K562 (cell line): ENCODE measurements around the gene ILKAP. TPM values are rescaled to one million over a fixed set of nuclear protein-coding genes. Genes with fewer than 3 reads are reported as not detected.
A peak's percentile ranks its signal among the peaks of the same experiment; 100 is the strongest.

Experiments
- CEBPB ChIP-seq: fragments of 450-650 bp; IDR thresholded peaks from 2 replicates; pipeline ENCODE4 v1.6.1; 2016; ENCODE audit warnings: missing genetic modification characterization, missing compliant biosample characterization
- CREM ChIP-seq: IDR thresholded peaks from 2 replicates; pipeline ENCODE4 v1.6.1; 2014; ENCODE audit warnings: antibody characterized with exemption, low read depth
- ELF4 ChIP-seq: fragments of 450-650 bp; formaldehyde crosslinking; IDR thresholded peaks from 2 replicates; pipeline ENCODE4 v1.4.0; 2022; ENCODE audit warnings: missing genetic modification characterization
- FOXA3 ChIP-seq, 2 experiments: fragments of 450-650 bp in 1 of 2; sonication (generic) in 1 of 2; formaldehyde crosslinking; IDR thresholded peaks in 1 of 2; conservative IDR thresholded peaks in 1 of 2; 2 replicates each; pipeline versions ENCODE4 v1.4.0 to v1.8.0; 2020 to 2022; ENCODE audit warnings: mild to moderate bottlenecking in 2 of 2, missing genetic modification reagents in 1 of 2
- HDAC2 ChIP-seq: fragments of 450-650 bp; IDR thresholded peaks from 2 replicates; pipeline ENCODE4 v1.6.1; 2016; ENCODE audit warnings: mild to moderate bottlenecking
- KDM1A ChIP-seq, 2 experiments: fragments of 450-650 bp; IDR thresholded peaks; 2 replicates each; pipeline ENCODE4 v1.6.1; 2016; ENCODE audit warnings: mild to moderate bottlenecking in 2 of 2
- NFATC3 ChIP-seq: fragments of 450-650 bp; IDR thresholded peaks from 2 replicates; pipeline ENCODE4 v1.6.1; 2017; ENCODE audit warnings: mild to moderate bottlenecking
- RHOXF2B ChIP-seq: fragments of 250-450 bp; sonication (Bioruptor Pico); conservative IDR thresholded peaks from 2 replicates; pipeline ENCODE4 v1.5.1; 2021
- U2AF1 ChIP-seq: fragments of 200-400 bp; formaldehyde crosslinking; optimal IDR thresholded peaks from 2 replicates; pipeline ENCODE3; 2017; ENCODE audit warnings: mild to moderate bottlenecking, low read depth, low read length, moderate library complexity
- ZFX ChIP-seq: sonication (generic); formaldehyde crosslinking; IDR thresholded peaks from 2 replicates; pipeline ENCODE4 v1.8.0; 2022; ENCODE audit warnings: mild to moderate bottlenecking, missing genetic modification reagents, moderate library complexity
- polyA plus RNA-seq, 8 experiments: library from polyadenylated mRNA; depleted of rRNA in 4 of 8; stranded (reverse) in 5 of 8; unstranded in 3 of 8; fragments of >200 nt; fragmentation: Nextera tagmentation in 2 of 8; fragmentation: Illumina TruSeq in 1 of 8; extraction: Ambion mirVana in 2 of 8; extraction: Trizol in 1 of 8; gene quantifications; 2 replicates each; pipeline versions ENCODE4 v1.2.1 to v1.2.3, GENCODE V29; 2011 to 2014; ENCODE audit warnings: inconsistent platforms in 1 of 8, missing spikeins in 1 of 8
- total RNA-seq, 7 experiments: library from RNA; depleted of rRNA in 6 of 7; stranded (reverse); fragments of >200 nt in 6 of 7; fragmentation: Illumina TruSeq in 2 of 7; extraction: Trizol in 2 of 7; gene quantifications; 2 replicates each; pipeline versions ENCODE4 v1.2.1 to v1.2.3, GENCODE V29; 2011 to 2021; ENCODE audit warnings: low replicate concordance in 1 of 7
- TF ChIP-seq, protein P1 (sequence below): fragments of 250-450 bp; sonication (Bioruptor Pico); IDR thresholded peaks from 2 replicates; pipeline ENCODE4 v1.4.0; 2020
- TF ChIP-seq, protein P2 (sequence below): conservative IDR thresholded peaks from 2 replicates; pipeline ENCODE4 v1.6.1; 2011; ENCODE audit warnings: low read depth, mild to moderate bottlenecking, low read length; ENCODE audit not compliant: control insufficient read depth
- TF ChIP-seq, protein P3 (sequence below): fragments of 250-450 bp; sonication (Bioruptor Pico); IDR thresholded peaks from 2 replicates; pipeline ENCODE4 v1.8.0; 2021; ENCODE audit warnings: moderate library complexity, mild to moderate bottlenecking, inconsistent platforms
- TF ChIP-seq, protein P4 (sequence below): fragments of 450-650 bp; formaldehyde crosslinking; IDR thresholded peaks from 2 replicates; pipeline ENCODE4 v1.4.0; 2020; ENCODE audit warnings: mild to moderate bottlenecking, moderate library complexity
- TF ChIP-seq, protein P5 (sequence below): fragments of 450-650 bp; IDR thresholded peaks from 2 replicates; pipeline ENCODE4 v1.6.1; 2017; ENCODE audit warnings: antibody characterized with exemption

ILKAP gene
- total and polyA plus RNA-seq, 9 of the 15 experiments (the other 6 are each of a cell fraction or from before 2014, with no cell fraction given), result 3.1 to 43.9 (median 20.7) TPM

DNA sequence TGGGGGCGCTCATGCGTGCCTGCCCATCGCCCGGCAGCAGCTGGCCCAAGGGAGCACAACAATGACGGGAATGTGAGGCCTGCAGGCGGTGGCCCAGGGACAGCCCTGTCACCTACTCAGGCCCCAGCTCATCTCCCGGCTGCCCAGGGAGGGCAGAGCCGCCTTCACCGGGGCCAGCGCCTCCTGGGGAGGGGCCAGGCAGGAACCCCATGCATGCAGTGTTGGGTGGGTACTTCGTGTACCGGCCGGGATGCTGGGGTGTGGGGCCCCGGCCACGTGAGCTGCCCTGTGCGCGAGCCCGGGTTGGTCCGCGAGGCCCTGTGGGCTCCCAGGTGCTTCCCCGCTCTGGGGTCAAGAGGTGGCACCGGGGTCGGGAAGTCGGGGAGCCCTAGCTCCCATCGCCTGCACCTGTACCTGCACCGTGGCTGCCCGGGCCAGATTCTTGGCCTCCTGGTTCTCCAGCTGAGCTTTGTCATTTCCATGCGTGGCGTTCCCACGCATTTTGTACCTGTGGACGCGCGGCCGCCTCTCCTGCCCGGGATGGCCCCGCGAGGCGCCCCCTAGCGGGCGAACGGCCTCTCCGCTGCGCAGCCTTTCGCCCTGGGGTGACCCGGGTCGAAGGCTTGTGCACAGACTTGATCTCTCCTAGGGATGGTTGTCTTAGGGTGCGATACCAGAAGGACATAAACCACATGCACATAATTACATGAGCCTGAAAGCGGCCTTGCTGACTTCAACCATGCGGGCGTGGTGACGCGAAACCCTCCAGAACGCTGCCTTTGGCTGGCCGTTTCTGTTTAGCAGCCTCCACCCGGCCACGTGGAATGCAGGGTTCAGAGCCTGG, 64.1 kb downstream of the ILKAP start (continued):
- TF ChIP-seq, protein P1, sequence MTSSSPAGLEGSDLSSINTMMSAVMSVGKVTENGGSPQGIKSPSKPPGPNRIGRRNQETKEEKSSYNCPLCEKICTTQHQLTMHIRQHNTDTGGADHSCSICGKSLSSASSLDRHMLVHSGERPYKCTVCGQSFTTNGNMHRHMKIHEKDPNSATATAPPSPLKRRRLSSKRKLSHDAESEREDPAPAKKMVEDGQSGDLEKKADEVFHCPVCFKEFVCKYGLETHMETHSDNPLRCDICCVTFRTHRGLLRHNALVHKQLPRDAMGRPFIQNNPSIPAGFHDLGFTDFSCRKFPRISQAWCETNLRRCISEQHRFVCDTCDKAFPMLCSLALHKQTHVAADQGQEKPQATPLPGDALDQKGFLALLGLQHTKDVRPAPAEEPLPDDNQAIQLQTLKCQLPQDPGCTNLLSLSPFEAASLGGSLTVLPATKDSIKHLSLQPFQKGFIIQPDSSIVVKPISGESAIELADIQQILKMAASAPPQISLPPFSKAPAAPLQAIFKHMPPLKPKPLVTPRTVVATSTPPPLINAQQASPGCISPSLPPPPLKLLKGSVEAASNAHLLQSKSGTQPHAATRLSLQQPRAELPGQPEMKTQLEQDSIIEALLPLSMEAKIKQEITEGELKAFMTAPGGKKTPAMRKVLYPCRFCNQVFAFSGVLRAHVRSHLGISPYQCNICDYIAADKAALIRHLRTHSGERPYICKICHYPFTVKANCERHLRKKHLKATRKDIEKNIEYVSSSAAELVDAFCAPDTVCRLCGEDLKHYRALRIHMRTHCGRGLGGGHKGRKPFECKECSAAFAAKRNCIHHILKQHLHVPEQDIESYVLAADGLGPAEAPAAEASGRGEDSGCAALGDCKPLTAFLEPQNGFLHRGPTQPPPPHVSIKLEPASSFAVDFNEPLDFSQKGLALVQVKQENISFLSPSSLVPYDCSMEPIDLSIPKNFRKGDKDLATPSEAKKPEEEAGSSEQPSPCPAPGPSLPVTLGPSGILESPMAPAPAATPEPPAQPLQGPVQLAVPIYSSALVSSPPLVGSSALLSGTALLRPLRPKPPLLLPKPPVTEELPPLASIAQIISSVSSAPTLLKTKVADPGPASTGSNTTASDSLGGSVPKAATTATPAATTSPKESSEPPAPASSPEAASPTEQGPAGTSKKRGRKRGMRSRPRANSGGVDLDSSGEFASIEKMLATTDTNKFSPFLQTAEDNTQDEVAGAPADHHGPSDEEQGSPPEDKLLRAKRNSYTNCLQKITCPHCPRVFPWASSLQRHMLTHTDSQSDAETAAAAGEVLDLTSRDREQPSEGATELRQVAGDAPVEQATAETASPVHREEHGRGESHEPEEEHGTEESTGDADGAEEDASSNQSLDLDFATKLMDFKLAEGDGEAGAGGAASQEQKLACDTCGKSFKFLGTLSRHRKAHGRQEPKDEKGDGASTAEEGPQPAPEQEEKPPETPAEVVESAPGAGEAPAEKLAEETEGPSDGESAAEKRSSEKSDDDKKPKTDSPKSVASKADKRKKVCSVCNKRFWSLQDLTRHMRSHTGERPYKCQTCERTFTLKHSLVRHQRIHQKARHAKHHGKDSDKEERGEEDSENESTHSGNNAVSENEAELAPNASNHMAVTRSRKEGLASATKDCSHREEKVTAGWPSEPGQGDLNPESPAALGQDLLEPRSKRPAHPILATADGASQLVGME (CRISPR knock-in tag), result no peak
- peak; percentile 48; the same call in 1 of the 2 replicates for TF ChIP-seq ZFX (CRISPR knock-in tag)
- TF ChIP-seq, protein P2, sequence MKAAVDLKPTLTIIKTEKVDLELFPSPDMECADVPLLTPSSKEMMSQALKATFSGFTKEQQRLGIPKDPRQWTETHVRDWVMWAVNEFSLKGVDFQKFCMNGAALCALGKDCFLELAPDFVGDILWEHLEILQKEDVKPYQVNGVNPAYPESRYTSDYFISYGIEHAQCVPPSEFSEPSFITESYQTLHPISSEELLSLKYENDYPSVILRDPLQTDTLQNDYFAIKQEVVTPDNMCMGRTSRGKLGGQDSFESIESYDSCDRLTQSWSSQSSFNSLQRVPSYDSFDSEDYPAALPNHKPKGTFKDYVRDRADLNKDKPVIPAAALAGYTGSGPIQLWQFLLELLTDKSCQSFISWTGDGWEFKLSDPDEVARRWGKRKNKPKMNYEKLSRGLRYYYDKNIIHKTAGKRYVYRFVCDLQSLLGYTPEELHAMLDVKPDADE, result no peak
- TF ChIP-seq, protein P3, sequence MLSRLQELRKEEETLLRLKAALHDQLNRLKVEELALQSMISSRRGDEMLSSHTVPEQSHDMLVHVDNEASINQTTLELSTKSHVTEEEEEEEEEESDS, result no peak
- no peak for TF ChIP-seq NFATC3
- TF ChIP-seq CREM, result 0 out of 2 replicates have a peak, but pooled peaks have one; percentile 25
- TF ChIP-seq RHOXF2B, result no peak
- no peak for TF ChIP-seq FOXA3 (CRISPR knock-in tag; conservative IDR thresholded peaks at IDR 0.05 in 1 of 2, IDR thresholded peaks at IDR 0.05 in 1 of 2)
- no peak for TF ChIP-seq HDAC2
- TF ChIP-seq CEBPB (tag), result no peak
- TF ChIP-seq, protein P4, sequence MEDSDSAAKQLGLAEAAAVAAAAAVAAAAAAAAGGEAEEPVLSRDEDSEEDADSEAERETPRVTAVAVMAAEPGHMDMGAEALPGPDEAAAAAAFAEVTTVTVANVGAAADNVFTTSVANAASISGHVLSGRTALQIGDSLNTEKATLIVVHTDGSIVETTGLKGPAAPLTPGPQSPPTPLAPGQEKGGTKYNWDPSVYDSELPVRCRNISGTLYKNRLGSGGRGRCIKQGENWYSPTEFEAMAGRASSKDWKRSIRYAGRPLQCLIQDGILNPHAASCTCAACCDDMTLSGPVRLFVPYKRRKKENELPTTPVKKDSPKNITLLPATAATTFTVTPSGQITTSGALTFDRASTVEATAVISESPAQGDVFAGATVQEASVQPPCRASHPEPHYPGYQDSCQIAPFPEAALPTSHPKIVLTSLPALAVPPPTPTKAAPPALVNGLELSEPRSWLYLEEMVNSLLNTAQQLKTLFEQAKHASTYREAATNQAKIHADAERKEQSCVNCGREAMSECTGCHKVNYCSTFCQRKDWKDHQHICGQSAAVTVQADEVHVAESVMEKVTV, result no peak
- TF ChIP-seq, protein P5, sequence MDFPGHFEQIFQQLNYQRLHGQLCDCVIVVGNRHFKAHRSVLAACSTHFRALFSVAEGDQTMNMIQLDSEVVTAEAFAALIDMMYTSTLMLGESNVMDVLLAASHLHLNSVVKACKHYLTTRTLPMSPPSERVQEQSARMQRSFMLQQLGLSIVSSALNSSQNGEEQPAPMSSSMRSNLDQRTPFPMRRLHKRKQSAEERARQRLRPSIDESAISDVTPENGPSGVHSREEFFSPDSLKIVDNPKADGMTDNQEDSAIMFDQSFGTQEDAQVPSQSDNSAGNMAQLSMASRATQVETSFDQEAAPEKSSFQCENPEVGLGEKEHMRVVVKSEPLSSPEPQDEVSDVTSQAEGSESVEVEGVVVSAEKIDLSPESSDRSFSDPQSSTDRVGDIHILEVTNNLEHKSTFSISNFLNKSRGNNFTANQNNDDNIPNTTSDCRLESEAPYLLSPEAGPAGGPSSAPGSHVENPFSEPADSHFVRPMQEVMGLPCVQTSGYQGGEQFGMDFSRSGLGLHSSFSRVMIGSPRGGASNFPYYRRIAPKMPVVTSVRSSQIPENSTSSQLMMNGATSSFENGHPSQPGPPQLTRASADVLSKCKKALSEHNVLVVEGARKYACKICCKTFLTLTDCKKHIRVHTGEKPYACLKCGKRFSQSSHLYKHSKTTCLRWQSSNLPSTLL, result no peak
- no peak for TF ChIP-seq ELF4 (CRISPR knock-in tag)
- no peak for TF ChIP-seq U2AF1
- TF ChIP-seq KDM1A (IDR thresholded peaks at IDR 0.05), result no peak
